Central memory CD4-positive, alpha-beta T cell (primary cell): ENCODE data around the gene RIN2.

Experiments
- DNase-seq: peaks from one replicate; pipeline ENCODE4 v3.0.0; 2022
- total RNA-seq, 3 experiments: gene quantifications; one replicate each; lab custom pipeline; 2026; lab: John Stamatoyannopoulos, UW

The RIN2 gene
- total RNA-seq, result 0 to 0.39 (median 0.05) reads per million in 3 experiments

GRCh38 chr20:19758133-19758500 is at the start of gene RIN2:
Gene RIN2, plus strand, starts transcription at chr20:19758258. Its CDS starts 131,344 bp downstream, at chr20:19889602.
- DNase-seq, result no peak

GRCh38 chr20:19709635-19710335 is 48.3 kb upstream of the RIN2 start:
- no peak for DNase-seq

GRCh38 chr20:19710336-19711120 is 47.5 kb upstream of the RIN2 start:
- DNase-seq, result no peak

- no peak for DNase-seq
Measured at GRCh38 chr20:19711126-19711525, 46.9 kb upstream of the RIN2 start.

- DNase-seq, result no peak
Measured at GRCh38 chr20:19712721-19713260, 45.3 kb upstream of the RIN2 start.

GRCh38 chr20:19713822-19714578 is 44.1 kb upstream of the RIN2 start:
- no peak for DNase-seq

GRCh38 chr20:19714579-19714840 is 43.5 kb upstream of the RIN2 start:
- no peak for DNase-seq

- no peak for DNase-seq
Measured at GRCh38 chr20:19715986-19716385, 42.1 kb upstream of the RIN2 start.

GRCh38 chr20:19718880-19719279 is 39.2 kb upstream of the RIN2 start:
- DNase-seq, result no peak

GRCh38 chr20:19720991-19721390 is 37.1 kb upstream of the RIN2 start:
- DNase-seq, result no peak

- DNase-seq, result no peak
Measured at GRCh38 chr20:19723051-19723450, 35.0 kb upstream of the RIN2 start.

- no peak for DNase-seq
Measured at GRCh38 chr20:19723813-19724430, 34.1 kb upstream of the RIN2 start.

- no peak for DNase-seq
Measured at GRCh38 chr20:19725373-19725772, 32.7 kb upstream of the RIN2 start.

GRCh38 chr20:19725814-19726525 is 32.1 kb upstream of the RIN2 start:
- no peak for DNase-seq

GRCh38 chr20:19727251-19727847 is 30.7 kb upstream of the RIN2 start:
- no peak for DNase-seq

- no peak for DNase-seq
Measured at GRCh38 chr20:19729672-19730071, 28.4 kb upstream of the RIN2 start.

GRCh38 chr20:19730706-19731105 is 27.4 kb upstream of the RIN2 start:
- DNase-seq, result no peak

- no peak for DNase-seq
Measured at GRCh38 chr20:19734811-19735210, 23.2 kb upstream of the RIN2 start.

GRCh38 chr20:19735446-19735845 is 22.6 kb upstream of the RIN2 start:
- DNase-seq, result no peak

- no peak for DNase-seq
Measured at GRCh38 chr20:19737025-19737424, 21.0 kb upstream of the RIN2 start.

- no peak for DNase-seq
Measured at GRCh38 chr20:19738951-19739350, 19.1 kb upstream of the RIN2 start.

- no peak for DNase-seq
Measured at GRCh38 chr20:19739351-19739750, 18.7 kb upstream of the RIN2 start.
